Immature natural killer cell (primary cell): ENCODE data around the gene TRIOBP. TPM values are rescaled to one million over a fixed set of nuclear protein-coding genes. Genes with fewer than 3 reads are reported as not detected.

Experiments used
- DNase-seq, 3 donors: peaks; one replicate each; pipeline ENCODE4 v3.0.0; 2022; ENCODE audit warnings: mixed read lengths in 1 of 3
- H3K27ac Mint-ChIP-seq, 6 donors: one replicate each; pipeline ENCODE4 v1.8.0; 2020; ENCODE audit warnings: mixed read lengths in 6 of 6, mild to moderate bottlenecking in 5 of 6, inconsistent platforms in 4 of 6, moderate library complexity in 3 of 6
- H3K27me3 Mint-ChIP-seq, 3 donors: one replicate each; pipeline ENCODE4 v1.8.0; 2020 to 2021; ENCODE audit warnings: low read depth in 3 of 3, mild to moderate bottlenecking in 3 of 3, mixed read lengths in 3 of 3, moderate library complexity in 3 of 3, inconsistent platforms in 1 of 3
- H3K36me3 Mint-ChIP-seq, 3 donors: one replicate each; pipeline ENCODE4 v1.8.0; 2020; ENCODE audit warnings: mixed read lengths in 3 of 3, inconsistent platforms in 2 of 3, mild to moderate bottlenecking in 2 of 3
- H3K4me1 Mint-ChIP-seq, 2 donors: one replicate each; pipeline ENCODE4 v1.8.0; 2020; ENCODE audit warnings: inconsistent platforms in 2 of 2, mild to moderate bottlenecking in 2 of 2, mixed read lengths in 2 of 2, moderate library complexity in 1 of 2
- H3K4me3 Mint-ChIP-seq, 5 donors: one replicate each; pipeline ENCODE4 v1.8.0; 2020; ENCODE audit warnings: mild to moderate bottlenecking in 5 of 5, mixed read lengths in 5 of 5, inconsistent platforms in 3 of 5, moderate library complexity in 3 of 5
- H3K9me3 Mint-ChIP-seq, 6 donors: one replicate each; pipeline ENCODE4 v1.8.0; 2020; ENCODE audit warnings: mild to moderate bottlenecking in 6 of 6, mixed read lengths in 6 of 6, inconsistent platforms in 4 of 6, moderate library complexity in 3 of 6
- polyA plus RNA-seq, 3 donors: library from polyadenylated mRNA; unstranded; fragments of 300-500 nt; fragmentation: Illumina TruSeq; gene quantifications; one replicate each; pipeline ENCODE4 v1.2.3, GENCODE V29; 2021

The TRIOBP gene
- polyA plus RNA-seq, 3 donors from 2014 or later = 15.0 to 22.4 (median 20.8) TPM

- H3K9me3 Mint-ChIP-seq = no peaks in the 10 kb centered on the region
- H3K4me3 Mint-ChIP-seq = peak overlapping the region in 4 of 5 donors; percentile 73 to 85 (median 78)
- peaks cover 3 to 7% (median 6%) of the 10 kb centered on the region in 3 donors for H3K27me3 Mint-ChIP-seq
- peak overlapping the region in 4 of 6 donors; percentile 53 to 78 (median 63) for H3K27ac Mint-ChIP-seq
- no peak for DNase-seq
- peaks cover 42 to 44% of the 10 kb centered on the region in 2 donors for H3K4me1 Mint-ChIP-seq
- H3K36me3 Mint-ChIP-seq = no peaks in the 10 kb centered on the region
Observed at GRCh38 chr22:37660709-37661045, 36.2 kb upstream of the TRIOBP start.

GRCh38 chr22:37661160-37661924 lies 35.5 kb upstream of the TRIOBP start:
- no peaks in the 10 kb centered on the region for H3K9me3 Mint-ChIP-seq
- H3K27ac Mint-ChIP-seq = peak overlapping the region in 2 of 6 donors; percentile 53 to 61
- DNase-seq = no peak
- H3K27me3 Mint-ChIP-seq = peaks cover 3 to 6% (median 6%) of the 10 kb centered on the region in 3 donors
- H3K36me3 Mint-ChIP-seq = no peaks in the 10 kb centered on the region
- H3K4me1 Mint-ChIP-seq = peaks cover 46 to 49% of the 10 kb centered on the region in 2 donors
- H3K4me3 Mint-ChIP-seq = peak overlapping the region in 2 of 5 donors; percentile 27 to 85

GRCh38 chr22:37662039-37662438 lies 34.8 kb upstream of the TRIOBP start:
- Mint-ChIP-seq H3K27ac (peak overlapping the region in 3 of 6 donors; percentile 31 to 62 (median 40)), H3K4me1 (peaks cover 51 to 55% of the 10 kb centered on the region in 2 donors), H3K27me3 (peaks cover 3 to 9% (median 6%) of the 10 kb centered on the region in 3 donors), H3K36me3 (no peaks in the 10 kb centered on the region), H3K9me3 (no peaks in the 10 kb centered on the region), H3K4me3 (no peak overlapping the region)
- no peak for DNase-seq

GRCh38 chr22:37663521-37664140 lies 33.2 kb upstream of the TRIOBP start:
- no peak overlapping the region for H3K4me3 Mint-ChIP-seq
- no peak for DNase-seq
- peaks cover 40 to 44% of the 10 kb centered on the region in 2 donors for H3K4me1 Mint-ChIP-seq
- peaks cover 0 to 5% (median 3%) of the 10 kb centered on the region in 3 donors for H3K27me3 Mint-ChIP-seq
- H3K36me3 Mint-ChIP-seq = no peaks in the 10 kb centered on the region
- no peak overlapping the region for H3K27ac Mint-ChIP-seq
- H3K9me3 Mint-ChIP-seq = no peaks in the 10 kb centered on the region

- no peak overlapping the region for H3K4me3 Mint-ChIP-seq
- DNase-seq = no peak
- no peaks in the 10 kb centered on the region for H3K9me3 Mint-ChIP-seq
- no peaks in the 10 kb centered on the region for H3K36me3 Mint-ChIP-seq
- H3K27ac Mint-ChIP-seq = peak overlapping the region in 1 of 6 donors; percentile 53
- peaks cover 0 to 5% (median under 1%) of the 10 kb centered on the region in 3 donors for H3K27me3 Mint-ChIP-seq
- H3K4me1 Mint-ChIP-seq = peaks cover 37 to 42% of the 10 kb centered on the region in 2 donors
Observed at GRCh38 chr22:37664249-37665101, 32.4 kb upstream of the TRIOBP start.

- Mint-ChIP-seq H3K36me3 (no peaks in the 10 kb centered on the region), H3K4me1 (peaks cover 27 to 32% of the 10 kb centered on the region in 2 donors), H3K27me3 (peaks cover 0 to 5% (median 0%) of the 10 kb centered on the region in 3 donors), H3K9me3 (no peaks in the 10 kb centered on the region), H3K27ac (no peak overlapping the region), H3K4me3 (no peak overlapping the region)
- no peak for DNase-seq
Observed at GRCh38 chr22:37665487-37665886, 31.4 kb upstream of the TRIOBP start.

GRCh38 chr22:37669586-37669985 lies 27.3 kb upstream of the TRIOBP start:
- H3K27me3 Mint-ChIP-seq = peaks cover 0 to 5% (median 2%) of the 10 kb centered on the region in 3 donors
- H3K27ac Mint-ChIP-seq = peak overlapping the region in 1 of 6 donors; percentile 42
- H3K36me3 Mint-ChIP-seq = no peaks in the 10 kb centered on the region
- no peaks in the 10 kb centered on the region for H3K9me3 Mint-ChIP-seq
- peak overlapping the region in 1 of 5 donors; percentile 18 for H3K4me3 Mint-ChIP-seq
- peaks cover 24 to 30% of the 10 kb centered on the region in 2 donors for H3K4me1 Mint-ChIP-seq
- no peak for DNase-seq

- H3K36me3 Mint-ChIP-seq = no peaks in the 10 kb centered on the region
- H3K4me1 Mint-ChIP-seq = peaks cover 32 to 37% of the 10 kb centered on the region in 2 donors
- peaks cover 2 to 8% (median 4%) of the 10 kb centered on the region in 3 donors for H3K27me3 Mint-ChIP-seq
- DNase-seq = no peak
- H3K9me3 Mint-ChIP-seq = no peaks in the 10 kb centered on the region
- peak overlapping the region; percentile 20 to 78 (median 52) for H3K27ac Mint-ChIP-seq
- peak overlapping the region in 1 of 5 donors; percentile 21 for H3K4me3 Mint-ChIP-seq
Observed at GRCh38 chr22:37672206-37672919, 24.5 kb upstream of the TRIOBP start.

GRCh38 chr22:37672920-37673455 lies 23.9 kb upstream of the TRIOBP start:
- Mint-ChIP-seq H3K9me3 (no peaks in the 10 kb centered on the region), H3K4me1 (peaks cover 38 to 42% of the 10 kb centered on the region in 2 donors), H3K27ac (peak overlapping the region in 2 of 6 donors; percentile 64 to 78), H3K36me3 (no peaks in the 10 kb centered on the region), H3K27me3 (peaks cover 2 to 9% (median 5%) of the 10 kb centered on the region in 3 donors), H3K4me3 (peak overlapping the region in 1 of 5 donors; percentile 21)
- DNase-seq = no peak

- Mint-ChIP-seq H3K27me3 (peaks cover 4 to 9% (median 5%) of the 10 kb centered on the region in 3 donors), H3K9me3 (no peaks in the 10 kb centered on the region), H3K4me1 (peaks cover 41 to 46% of the 10 kb centered on the region in 2 donors), H3K27ac (peak overlapping the region; percentile 76 to 100 (median 82)), H3K4me3 (peak overlapping the region; percentile 54 to 97 (median 61)), H3K36me3 (no peaks in the 10 kb centered on the region)
- DNase-seq = no peak
Observed at GRCh38 chr22:37674248-37674647, 22.6 kb upstream of the TRIOBP start.

- peak within 1 kb of the TSS; percentile 90 to 97 (median 93) for H3K4me3 Mint-ChIP-seq
- H3K36me3 Mint-ChIP-seq = no peaks in the 10 kb centered on the region
- H3K9me3 Mint-ChIP-seq = no peaks in the 10 kb centered on the region
- peak within 1 kb of the TSS; percentile 97 to 100 (median 99) for H3K27ac Mint-ChIP-seq
- peaks cover 47 to 52% of the 10 kb centered on the region in 2 donors for H3K4me1 Mint-ChIP-seq
- peak; percentile 54 to 67 (median 65) for DNase-seq
- peaks cover 4 to 9% (median 5%) of the 10 kb centered on the region in 3 donors for H3K27me3 Mint-ChIP-seq
Observed at GRCh38 chr22:37674951-37675929, 21.6 kb upstream of the TRIOBP start, which contains the start of gene LGALS1. Gene LGALS1, plus strand, starts transcription at chr22:37675636. Its CDS starts 67 bp downstream, at chr22:37675703.
